ENCODE measurements around the gene MLXIPL.
A peak's percentile ranks its signal among the peaks of the same experiment; 100 is the strongest.

Gene MLXIPL, protein sequence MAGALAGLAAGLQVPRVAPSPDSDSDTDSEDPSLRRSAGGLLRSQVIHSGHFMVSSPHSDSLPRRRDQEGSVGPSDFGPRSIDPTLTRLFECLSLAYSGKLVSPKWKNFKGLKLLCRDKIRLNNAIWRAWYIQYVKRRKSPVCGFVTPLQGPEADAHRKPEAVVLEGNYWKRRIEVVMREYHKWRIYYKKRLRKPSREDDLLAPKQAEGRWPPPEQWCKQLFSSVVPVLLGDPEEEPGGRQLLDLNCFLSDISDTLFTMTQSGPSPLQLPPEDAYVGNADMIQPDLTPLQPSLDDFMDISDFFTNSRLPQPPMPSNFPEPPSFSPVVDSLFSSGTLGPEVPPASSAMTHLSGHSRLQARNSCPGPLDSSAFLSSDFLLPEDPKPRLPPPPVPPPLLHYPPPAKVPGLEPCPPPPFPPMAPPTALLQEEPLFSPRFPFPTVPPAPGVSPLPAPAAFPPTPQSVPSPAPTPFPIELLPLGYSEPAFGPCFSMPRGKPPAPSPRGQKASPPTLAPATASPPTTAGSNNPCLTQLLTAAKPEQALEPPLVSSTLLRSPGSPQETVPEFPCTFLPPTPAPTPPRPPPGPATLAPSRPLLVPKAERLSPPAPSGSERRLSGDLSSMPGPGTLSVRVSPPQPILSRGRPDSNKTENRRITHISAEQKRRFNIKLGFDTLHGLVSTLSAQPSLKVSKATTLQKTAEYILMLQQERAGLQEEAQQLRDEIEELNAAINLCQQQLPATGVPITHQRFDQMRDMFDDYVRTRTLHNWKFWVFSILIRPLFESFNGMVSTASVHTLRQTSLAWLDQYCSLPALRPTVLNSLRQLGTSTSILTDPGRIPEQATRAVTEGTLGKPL

DNA sequence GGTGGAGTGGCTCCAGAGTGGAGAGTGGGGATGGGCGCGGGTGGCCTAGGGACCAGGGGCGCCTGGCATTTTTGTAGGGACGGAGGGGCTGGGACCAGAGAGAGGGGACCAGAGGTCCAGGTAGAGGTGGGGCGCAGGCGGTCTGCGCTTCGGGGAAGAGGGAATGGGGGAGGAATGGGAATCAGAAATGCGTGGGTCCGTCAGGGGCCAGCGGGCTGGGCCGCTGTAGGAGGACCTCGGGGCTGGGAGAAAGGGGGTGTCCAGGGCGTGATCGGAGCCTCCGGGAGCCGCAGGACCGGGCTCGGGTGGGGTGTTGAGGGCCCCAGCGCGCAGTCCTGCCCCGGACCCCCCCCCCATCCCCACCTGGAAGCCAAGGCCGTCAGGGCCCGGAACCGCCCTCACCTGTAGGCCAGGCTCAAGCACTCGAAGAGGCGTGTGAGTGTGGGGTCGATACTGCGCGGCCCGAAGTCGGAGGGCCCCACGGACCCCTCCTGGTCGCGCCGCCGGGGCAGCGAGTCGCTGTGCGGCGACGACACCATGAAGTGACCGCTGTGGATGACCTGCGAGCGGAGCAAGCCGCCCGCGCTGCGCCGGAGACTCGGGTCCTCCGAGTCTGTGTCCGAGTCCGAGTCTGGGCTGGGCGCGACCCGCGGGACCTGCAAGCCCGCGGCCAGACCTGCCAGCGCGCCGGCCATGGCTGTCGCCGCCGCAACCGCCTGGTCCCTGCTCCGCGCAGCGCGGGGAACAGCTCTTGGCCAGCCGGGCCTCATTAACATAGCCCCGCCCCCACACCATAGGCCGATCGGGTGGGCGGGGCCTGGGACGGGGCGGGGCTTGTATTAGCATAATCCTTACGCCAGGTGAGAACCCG is at the start of gene MLXIPL:
Gene MLXIPL, minus strand, starts transcription at position 725 of the 871 bp plus-strand sequence. Its CDS starts 30 bp downstream, at position 695.
- H3K4me3 ChIP-seq (replicated peaks; ENCODE audit: low read depth, low read length): peak within 1 kb of the TSS; percentile 35
- TF ChIP-seq, protein P1, sequence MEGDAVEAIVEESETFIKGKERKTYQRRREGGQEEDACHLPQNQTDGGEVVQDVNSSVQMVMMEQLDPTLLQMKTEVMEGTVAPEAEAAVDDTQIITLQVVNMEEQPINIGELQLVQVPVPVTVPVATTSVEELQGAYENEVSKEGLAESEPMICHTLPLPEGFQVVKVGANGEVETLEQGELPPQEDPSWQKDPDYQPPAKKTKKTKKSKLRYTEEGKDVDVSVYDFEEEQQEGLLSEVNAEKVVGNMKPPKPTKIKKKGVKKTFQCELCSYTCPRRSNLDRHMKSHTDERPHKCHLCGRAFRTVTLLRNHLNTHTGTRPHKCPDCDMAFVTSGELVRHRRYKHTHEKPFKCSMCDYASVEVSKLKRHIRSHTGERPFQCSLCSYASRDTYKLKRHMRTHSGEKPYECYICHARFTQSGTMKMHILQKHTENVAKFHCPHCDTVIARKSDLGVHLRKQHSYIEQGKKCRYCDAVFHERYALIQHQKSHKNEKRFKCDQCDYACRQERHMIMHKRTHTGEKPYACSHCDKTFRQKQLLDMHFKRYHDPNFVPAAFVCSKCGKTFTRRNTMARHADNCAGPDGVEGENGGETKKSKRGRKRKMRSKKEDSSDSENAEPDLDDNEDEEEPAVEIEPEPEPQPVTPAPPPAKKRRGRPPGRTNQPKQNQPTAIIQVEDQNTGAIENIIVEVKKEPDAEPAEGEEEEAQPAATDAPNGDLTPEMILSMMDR (IDR thresholded peaks at IDR 0.05; ENCODE audit: low read length, missing control alignments): no peak
- DNase-seq (ENCODE audit: low read depth): peak; percentile 26

DNA sequence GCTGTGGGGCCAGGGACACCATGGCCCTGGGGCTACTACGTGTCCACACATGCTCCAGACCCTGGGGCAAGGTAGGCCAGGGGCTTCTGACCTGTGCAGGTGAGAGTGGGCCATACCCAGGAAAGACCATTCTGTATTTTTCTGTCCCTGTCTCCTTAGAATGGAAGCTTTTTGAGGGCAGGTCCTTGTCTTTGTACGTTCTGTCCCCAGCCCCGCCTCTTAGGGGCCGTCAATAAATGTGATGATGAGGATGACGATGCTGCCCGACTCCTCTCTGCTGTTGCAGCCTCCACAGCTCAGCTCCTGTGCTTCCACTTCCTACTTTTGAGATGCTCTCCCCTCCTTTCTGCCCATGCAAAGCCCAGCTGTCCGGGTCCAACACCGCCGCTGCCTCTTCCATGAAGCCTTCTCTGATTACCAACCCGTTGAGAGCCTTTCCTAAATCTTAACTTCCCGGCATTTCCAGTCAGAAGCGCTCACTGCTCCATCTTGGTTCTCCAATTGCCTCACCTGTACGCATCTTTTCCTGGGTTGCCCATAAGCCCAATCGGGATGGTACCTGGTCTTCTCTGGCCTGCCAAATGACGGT is 47.6 kb upstream of the MLXIPL start:
- no peak overlapping the region for H3K4me3 ChIP-seq (replicated peaks; ENCODE audit: low read depth, low read length)
- no peak for DNase-seq (ENCODE audit: low read depth)
- TF ChIP-seq, protein P1 (IDR thresholded peaks at IDR 0.05; ENCODE audit: low read length, missing control alignments): no peak

DNA sequence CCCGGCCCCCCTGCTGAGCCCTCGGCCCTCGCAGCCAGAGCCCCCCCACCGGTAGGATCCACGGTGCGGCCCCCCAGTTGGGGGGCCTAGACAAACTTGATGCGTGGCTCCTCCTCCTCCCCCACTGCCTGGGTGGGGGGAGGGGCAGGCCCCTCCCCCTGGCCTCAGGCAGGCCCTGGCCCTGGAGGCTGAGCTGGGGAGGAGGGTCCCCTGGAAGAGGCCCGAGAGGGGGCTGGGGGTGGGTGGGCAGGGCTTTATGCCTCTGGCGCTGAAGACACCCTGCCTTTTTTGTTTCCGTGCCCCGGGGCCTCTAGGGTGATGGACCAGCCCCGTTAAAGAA is 47.0 kb upstream of the MLXIPL start:
- H3K4me3 ChIP-seq (replicated peaks; ENCODE audit: low read depth, low read length): no peak overlapping the region
- TF ChIP-seq, protein P1 (IDR thresholded peaks at IDR 0.05; ENCODE audit: low read length, missing control alignments): no peak
- DNase-seq (ENCODE audit: low read depth): no peak

DNA sequence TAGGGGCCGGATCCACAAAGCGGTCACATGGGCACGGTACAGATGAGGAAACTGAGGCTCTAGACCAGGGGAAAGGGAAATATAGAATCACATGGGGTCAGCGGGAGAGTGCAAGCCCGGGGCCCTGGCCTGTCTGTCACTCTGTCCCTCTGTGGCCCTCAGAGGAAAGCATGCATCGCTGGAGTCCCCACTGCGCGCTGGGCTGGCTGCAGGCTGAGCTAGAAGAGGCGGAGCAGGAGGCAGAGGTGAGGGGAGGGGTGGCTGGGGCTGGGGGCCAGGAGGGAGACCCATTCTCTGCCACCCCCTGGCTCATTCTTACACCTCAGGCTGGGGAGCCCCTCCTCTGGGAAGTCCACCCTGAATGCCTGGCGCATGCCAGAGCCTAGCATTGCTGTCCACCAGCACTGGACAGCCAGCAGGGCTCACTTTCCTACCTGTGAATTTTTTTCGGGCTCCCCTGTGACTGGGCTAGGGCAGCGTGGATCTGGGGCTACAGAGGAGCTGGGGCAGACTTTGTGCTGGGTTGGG is 45.6 kb upstream of the MLXIPL start:
- TF ChIP-seq, protein P1 (IDR thresholded peaks at IDR 0.05; ENCODE audit: low read length, missing control alignments): no peak
- no peak overlapping the region for H3K4me3 ChIP-seq (replicated peaks; ENCODE audit: low read depth, low read length)
- DNase-seq (ENCODE audit: low read depth): no peak

DNA sequence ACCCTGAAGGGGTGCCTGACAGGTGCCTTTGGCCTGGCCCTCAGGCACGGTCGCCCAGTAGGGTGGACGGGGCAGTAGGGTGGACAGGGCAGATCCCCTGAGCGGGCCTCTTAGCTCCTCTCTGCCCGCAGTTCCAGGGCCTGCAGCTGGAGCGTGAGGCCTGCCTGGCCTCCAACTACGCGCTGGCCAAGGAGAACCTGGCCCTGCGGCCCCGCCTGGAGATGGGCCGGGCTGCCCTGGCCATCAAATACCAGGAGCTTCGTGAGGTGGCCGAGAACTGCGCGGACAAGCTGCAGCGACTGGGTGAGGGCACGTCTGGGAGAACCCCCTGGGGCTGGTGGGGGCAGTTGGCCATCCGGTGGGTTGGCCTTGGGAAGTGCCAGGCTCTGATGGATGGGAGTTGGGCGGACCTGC is 45.0 kb upstream of the MLXIPL start:
- no peak for DNase-seq (ENCODE audit: low read depth)
- no peak overlapping the region for H3K4me3 ChIP-seq (replicated peaks; ENCODE audit: low read depth, low read length)
- TF ChIP-seq, protein P1 (IDR thresholded peaks at IDR 0.05; ENCODE audit: low read length, missing control alignments): no peak

DNA sequence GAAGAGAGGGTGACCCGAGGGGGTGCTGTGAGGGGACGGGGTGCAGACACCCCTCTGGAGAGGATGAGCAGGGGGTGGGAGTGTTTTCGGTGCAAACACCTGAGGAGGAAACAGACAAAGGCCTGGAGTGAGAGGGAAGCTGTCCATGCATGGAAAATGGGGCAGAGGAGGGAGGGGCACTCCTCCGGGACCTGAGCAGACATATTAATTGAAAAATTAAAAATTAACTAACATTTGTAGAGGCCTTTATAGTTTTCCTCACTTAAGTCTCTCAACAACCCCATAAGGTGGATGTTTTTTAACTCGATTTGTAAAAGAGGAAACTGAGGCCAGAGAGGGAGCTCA is 44.5 kb upstream of the MLXIPL start:
- TF ChIP-seq, protein P1 (IDR thresholded peaks at IDR 0.05; ENCODE audit: low read length, missing control alignments): no peak
- peak overlapping the region; percentile 65 for H3K4me3 ChIP-seq (replicated peaks; ENCODE audit: low read depth, low read length)
- no peak for DNase-seq (ENCODE audit: low read depth)

Measured in fibroblast of pulmonary artery (primary cell).